Left lung (tissue), 10 donors: ENCODE results near the gene AHCYL1. TPM values are rescaled to one million over a fixed set of nuclear protein-coding genes. Genes with fewer than 3 reads are reported as not detected.
A peak's percentile ranks its signal among the peaks of the same experiment; 100 is the strongest.

Source experiments
- ATAC-seq: fragments of 200-7000 bp; cut with Tn5 transposase; one replicate; pipeline ENCODE4 v1.9.1; 2020; ENCODE audit warnings: moderate library complexity
- DNase-seq, 4 donors: peaks; one replicate each; pipeline ENCODE4 v3.0.0-alpha.2; 2013 to 2020
- H3K27ac ChIP-seq, 2 donors: fragments of 200-600 bp; sonication (generic) in 1 of 2; one replicate each; pipeline versions ENCODE4 v1.5.0 to v1.8.0; 2020 to 2021
- H3K27me3 ChIP-seq, 2 donors: fragments of 200-600 bp; sonication (generic) in 1 of 2; one replicate each; pipeline versions ENCODE4 v1.5.0 to v1.8.0; 2020 to 2021
- H3K36me3 ChIP-seq, 2 donors: fragments of 200-600 bp; sonication (generic) in 1 of 2; one replicate each; pipeline versions ENCODE4 v1.5.0 to v1.8.0; 2020 to 2021
- H3K4me1 ChIP-seq, 2 donors: fragments of 200-600 bp; one replicate each; pipeline ENCODE4 v1.8.0; 2021
- H3K4me3 ChIP-seq, 2 donors: fragments of 200-600 bp; sonication (generic) in 1 of 2; one replicate each; pipeline versions ENCODE4 v1.5.0 to v1.8.0; 2020 to 2021; ENCODE audit warnings: mild to moderate bottlenecking in 1 of 2
- H3K9me3 ChIP-seq, 2 donors: fragments of 200-600 bp; sonication (generic) in 1 of 2; one replicate each; pipeline versions ENCODE4 v1.5.0 to v1.8.0; 2020 to 2021
- CTCF ChIP-seq, 2 donors: fragments of 200-600 bp; sonication (generic) in 1 of 2; IDR thresholded peaks; one replicate each; pipeline versions ENCODE4 v1.5.0 to v1.8.0; 2021; ENCODE audit warnings: antibody characterized with exemption in 2 of 2
- intact Hi-C, 2 donors: fragments of 100-400 bp; cut with DNase I; formaldehyde crosslinking; loops; one replicate each; pipeline versions ENCODE4 v1.11.2 to v1.14.2; 2022
- polyA plus RNA-seq, 6 donors: library from polyadenylated mRNA; unstranded; fragments of 120-200 nt; gene quantifications; one replicate each; pipeline ENCODE4 v1.2.1, GENCODE V29; 2013; ENCODE audit not compliant: insufficient read length in 6 of 6
- total RNA-seq, 2 donors: library from RNA; stranded (reverse); fragmentation: NEBNext Ultra II Directional; extraction: Animal tissue kit (Norgen Biotek cat#: 25700); gene quantifications; one replicate each; pipeline ENCODE4 v1.2.1, GENCODE V29; 2021
- donor health status: DM: no; HTN: yes; CAD: no.
- donor health status: DM: no; HTN: no; CAD: no.

Gene AHCYL1
- total and polyA plus RNA-seq, 8 donors: 73.3 to 116 (median 83.9) TPM

- H3K27me3 ChIP-seq: no peaks in the 10 kb centered on the region
- no peak for DNase-seq
- TF ChIP-seq CTCF (IDR thresholded peaks at IDR 0.05): no peak
- no peaks in the 10 kb centered on the region for H3K4me1 ChIP-seq
- no peaks in the 10 kb centered on the region for H3K9me3 ChIP-seq
- H3K27ac ChIP-seq: no peak overlapping the region
- ATAC-seq: peak; percentile 34
- no peak overlapping the region for H3K4me3 ChIP-seq
- intact Hi-C loops: no loop called here
- peaks cover 0 to 82% of the 10 kb centered on the region in 2 donors for H3K36me3 ChIP-seq
Measured at GRCh38 chr1:110057963-110058518, 73.5 kb downstream of the AHCYL1 start.

GRCh38 chr1:110058591-110058990 lies 74.0 kb downstream of the AHCYL1 start:
- Histone ChIP-seq H3K27me3 (no peaks in the 10 kb centered on the region), H3K9me3 (no peaks in the 10 kb centered on the region), H3K36me3 (peaks cover 0 to 77% of the 10 kb centered on the region in 2 donors), H3K27ac (no peak overlapping the region), H3K4me3 (no peak overlapping the region), H3K4me1 (no peaks in the 10 kb centered on the region)
- intact Hi-C loops: no loop called here
- DNase-seq (no peak), ATAC-seq (no peak)
- no peak for TF ChIP-seq CTCF (IDR thresholded peaks at IDR 0.05)

- TF ChIP-seq CTCF (IDR thresholded peaks at IDR 0.05): no peak
- DNase-seq: no peak
- no peaks in the 10 kb centered on the region for H3K4me1 ChIP-seq
- intact Hi-C loops: no loop called here
- H3K36me3 ChIP-seq: peaks cover 0 to 70% of the 10 kb centered on the region in 2 donors
- no peak overlapping the region for H3K27ac ChIP-seq
- ATAC-seq: no peak
- H3K9me3 ChIP-seq: no peaks in the 10 kb centered on the region
- no peak overlapping the region for H3K4me3 ChIP-seq
- H3K27me3 ChIP-seq: no peaks in the 10 kb centered on the region
Measured at GRCh38 chr1:110059133-110059863, 74.7 kb downstream of the AHCYL1 start.

- TF ChIP-seq CTCF (IDR thresholded peaks at IDR 0.05): peak; percentile 69 to 79
- peak; percentile 55 for ATAC-seq
Measured at GRCh38 chr1:110060034-110060661, 75.6 kb downstream of the AHCYL1 start.

GRCh38 chr1:110060662-110061060 lies 76.1 kb downstream of the AHCYL1 start:
- intact Hi-C loops: no loop called here
- no peak for DNase-seq
- ATAC-seq: no peak
- Histone ChIP-seq H3K9me3 (no peaks in the 10 kb centered on the region), H3K4me1 (no peaks in the 10 kb centered on the region), H3K4me3 (no peak overlapping the region), H3K27me3 (peaks cover 0 to 2% of the 10 kb centered on the region in 2 donors), H3K36me3 (peaks cover 0 to 56% of the 10 kb centered on the region in 2 donors), H3K27ac (no peak overlapping the region)
- no peak for TF ChIP-seq CTCF (IDR thresholded peaks at IDR 0.05)

More at GRCh38 chr1:110060034-110060661, 75.6 kb downstream of the AHCYL1 start:
- Histone ChIP-seq H3K36me3 (peaks cover 0 to 61% of the 10 kb centered on the region in 2 donors), H3K9me3 (no peaks in the 10 kb centered on the region), H3K4me1 (no peaks in the 10 kb centered on the region), H3K4me3 (no peak overlapping the region), H3K27ac (no peak overlapping the region), H3K27me3 (no peaks in the 10 kb centered on the region)
- peak in 1 of 4 donors; percentile 93 for DNase-seq
- intact Hi-C loops: no loop called here
